SK-MEL-5 (cell line): ENCODE measurements around the gene TLDC2. TPM values are rescaled to one million over a fixed set of nuclear protein-coding genes. Genes with fewer than 3 reads are reported as not detected.
"Not testable (repeated sequence)": the region's sequence is repeated elsewhere in the genome, so short reads cannot be mapped to it uniquely, and the experiment has no call there.

Experiments used
- DNase-seq: peaks from one replicate; pipeline ENCODE4 v3.0.0-alpha.2; 2016; ENCODE audit warnings: low read depth, low spot score
- in situ Hi-C: cut with HindIII; loops from 2 replicates; pipeline ENCODE4 v1.10.0; 2016; ENCODE audit warnings: low sequenced_read_pairs, high pct_unique_total_duplicates, low pct_unique_long_range_greater_than_20kb
- polyA plus RNA-seq, 2 experiments: library from polyadenylated mRNA; depleted of rRNA; stranded (reverse); fragments of >200 nt; gene quantifications; 2 replicates each; pipeline ENCODE4 v1.2.3, GENCODE V29; 2015
- total RNA-seq: library from RNA; depleted of rRNA; stranded (reverse); fragments of >200 nt; shearing (Covaris generic); gene quantifications from 2 replicates; pipeline ENCODE4 v1.2.3, GENCODE V29; 2014; rRNA removed

Gene TLDC2
- not detected in 2 replicates for total RNA-seq
- not detected in 2 replicates for polyA plus RNA-seq (2015; cell fraction: cytosol; rRNA removed)
- polyA plus RNA-seq (2015; cell fraction: nucleus; rRNA removed) = not detected in 2 replicates

- in situ Hi-C loops = no loop called here
- DNase-seq = no peak
Observed at GRCh38 chr20:36875702-36876472, at the start of gene TLDC2. Gene TLDC2 (plus strand): TSS chr20:36876138. CDS start chr20:36876175, 37 bp downstream.

DNA sequence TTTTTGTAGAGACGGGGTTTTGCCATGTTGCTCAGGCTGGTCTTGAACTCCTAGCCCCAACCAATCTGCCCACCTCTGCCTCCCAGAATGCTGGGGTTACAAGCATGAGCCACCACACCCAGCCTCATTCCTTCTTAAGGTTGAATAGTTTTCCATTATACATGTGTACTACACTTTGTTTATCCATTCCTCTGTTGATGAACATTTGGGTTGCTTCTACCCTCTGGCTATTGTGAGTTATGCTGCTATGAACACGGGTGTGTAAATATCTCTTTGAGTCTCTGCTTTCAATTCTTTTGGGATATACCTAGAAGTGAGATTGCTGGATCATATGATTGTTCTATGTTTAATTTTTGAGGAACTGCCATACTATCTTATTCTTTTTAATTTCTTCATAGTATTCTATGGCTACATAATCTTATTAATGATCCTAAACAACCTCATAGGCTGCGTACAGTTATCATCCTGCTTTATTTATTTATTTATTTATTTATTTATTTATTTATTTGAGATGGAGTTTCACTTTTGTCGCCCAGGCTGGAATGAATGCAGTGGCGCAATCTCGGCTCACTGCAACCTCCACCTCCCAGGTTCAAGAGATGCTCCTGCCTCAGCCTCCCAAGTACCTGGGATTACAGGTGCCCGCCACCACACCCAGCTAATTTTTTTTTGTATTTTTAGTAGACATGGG lies 49.2 kb upstream of the TLDC2 start:
- in situ Hi-C loops = no loop called here

GRCh38 chr20:36827541-36828279 lies 48.2 kb upstream of the TLDC2 start:
- in situ Hi-C loops = no loop called here
- DNase-seq = no peak

More for the DNA sequence above, 49.2 kb upstream of the TLDC2 start:
- DNase-seq = no peak

- DNase-seq = no peak
- in situ Hi-C loops = no loop called here
Observed at GRCh38 chr20:36830791-36831691, 44.9 kb upstream of the TLDC2 start.

GRCh38 chr20:36832791-36833190 lies 43.1 kb upstream of the TLDC2 start:
- DNase-seq = no peak
- in situ Hi-C loops = no loop called here

DNA sequence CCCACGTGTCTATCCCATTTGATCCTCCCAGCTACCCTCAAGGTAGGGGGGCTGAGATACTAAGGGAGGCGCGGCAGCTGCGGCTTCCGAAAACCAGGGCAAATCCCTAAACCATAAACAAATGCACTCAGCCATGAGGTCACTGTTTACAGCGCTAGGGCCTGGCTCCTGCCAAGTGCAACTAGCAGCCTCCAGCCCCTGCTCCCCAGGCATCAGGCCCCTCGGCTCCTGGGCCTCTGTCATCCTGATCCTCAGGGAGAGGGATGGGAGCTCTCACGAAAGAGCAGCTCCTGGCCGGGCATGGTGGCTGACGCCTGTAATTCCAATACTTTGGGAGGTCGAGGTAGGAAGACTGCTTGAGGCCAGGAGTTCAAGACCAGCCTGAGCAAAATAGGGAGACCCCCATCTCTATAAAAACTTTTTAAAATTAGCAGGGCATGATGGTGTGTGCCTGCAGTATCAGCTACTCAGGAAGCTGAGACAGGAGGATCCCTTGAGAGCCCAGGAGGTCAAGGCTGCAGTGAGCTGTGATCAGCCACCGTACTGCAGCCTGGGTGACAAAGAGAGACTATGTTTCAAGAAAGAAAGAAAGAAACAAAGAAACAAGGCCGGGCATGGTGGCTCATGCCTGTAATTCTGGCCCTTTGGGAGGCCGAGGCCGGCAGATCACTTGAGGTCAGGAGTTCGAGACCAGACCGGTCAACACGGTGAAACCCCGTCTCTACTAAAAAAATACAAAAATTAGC lies 42.5 kb upstream of the TLDC2 start:
- no peak for DNase-seq
- in situ Hi-C loops = no loop called here

GRCh38 chr20:36835025-36835424 lies 40.9 kb upstream of the TLDC2 start:
- in situ Hi-C loops = no loop called here
- no peak for DNase-seq

GRCh38 chr20:36835453-36836198 lies 40.3 kb upstream of the TLDC2 start:
- in situ Hi-C loops = no loop called here
- DNase-seq = peak; percentile 94

- DNase-seq = peak; percentile 83
- in situ Hi-C loops = no loop called here
Observed at GRCh38 chr20:36836591-36837269, 39.2 kb upstream of the TLDC2 start.

GRCh38 chr20:36838376-36838775 lies 37.6 kb upstream of the TLDC2 start:
- in situ Hi-C loops, DNase-seq: not testable (repeated sequence)

DNA sequence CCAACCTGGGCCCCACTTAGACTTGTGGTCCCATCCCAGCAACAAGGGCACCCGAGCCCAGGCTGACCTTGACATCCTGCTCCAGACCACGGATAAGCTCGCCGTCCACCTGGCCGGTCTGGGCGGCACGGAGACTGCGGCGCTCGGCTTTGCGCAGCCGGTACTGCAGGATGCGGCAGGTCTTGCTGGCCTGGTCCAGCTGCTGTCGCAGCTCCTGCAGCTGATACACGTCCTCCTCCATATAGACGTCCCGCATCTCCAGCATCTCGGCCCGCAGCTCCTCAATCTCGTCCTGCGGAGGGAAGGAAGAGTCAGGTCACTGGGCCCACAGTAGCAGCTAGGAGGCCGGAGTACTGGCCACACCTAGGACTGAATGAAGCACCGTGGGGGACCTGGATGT lies 36.8 kb upstream of the TLDC2 start:
- in situ Hi-C loops = no loop called here
- DNase-seq = no peak

DNA sequence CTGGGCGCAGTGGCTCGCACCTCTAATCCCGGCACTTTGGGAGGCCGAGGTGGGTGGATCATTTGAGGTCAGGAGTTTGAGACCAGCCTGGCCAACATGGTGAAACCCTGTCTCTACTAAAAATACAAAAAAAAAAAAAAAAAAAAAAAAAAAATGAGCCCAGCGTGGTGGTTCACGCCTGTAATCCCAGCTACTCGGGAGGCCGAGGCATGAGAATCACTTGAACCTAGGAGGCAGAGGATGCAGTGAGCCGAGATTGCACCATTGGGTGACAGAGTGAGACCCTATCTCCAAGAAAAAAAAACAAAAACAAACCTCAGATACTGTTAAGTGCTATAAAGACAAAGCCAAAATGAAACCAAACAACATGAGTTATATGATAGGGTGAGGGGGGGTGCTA lies 34.9 kb upstream of the TLDC2 start:
- DNase-seq, in situ Hi-C loops: not testable (repeated sequence)

GRCh38 chr20:36845288-36845971 lies 30.5 kb upstream of the TLDC2 start:
- DNase-seq = peak; percentile 76
- in situ Hi-C loops = no loop called here

DNA sequence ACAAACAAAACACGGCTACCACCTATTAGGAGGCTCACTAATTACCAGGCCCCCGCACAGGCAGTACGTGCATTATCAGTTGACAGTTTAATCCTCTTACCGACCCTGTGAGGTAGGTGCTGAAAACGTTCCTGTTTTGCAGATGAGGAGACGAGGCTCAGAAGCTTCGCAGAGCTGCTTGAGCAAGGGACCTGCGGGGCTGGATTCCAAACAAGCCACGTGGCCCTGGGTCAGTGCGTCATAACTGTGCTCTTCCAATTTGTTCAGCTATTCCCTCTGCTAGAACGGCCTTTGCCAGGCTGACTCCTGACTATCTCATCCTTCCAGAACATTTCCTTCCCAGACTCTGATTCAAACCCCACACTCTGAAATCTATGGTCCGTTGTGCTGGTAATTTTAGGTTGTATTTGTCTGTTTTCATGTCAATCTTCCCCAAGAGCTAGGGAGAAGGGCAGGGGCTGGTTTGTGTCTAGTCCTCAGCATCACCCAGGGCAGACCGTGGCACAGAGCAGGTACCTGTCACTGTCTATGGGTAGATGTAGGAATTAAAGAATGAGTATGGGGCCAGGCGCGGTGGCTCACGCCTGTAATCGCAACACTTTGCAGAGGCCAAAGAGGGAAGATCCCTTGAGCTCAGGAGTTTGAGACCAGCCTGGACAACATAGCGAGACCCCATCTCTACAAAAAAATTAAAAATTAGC lies 28.8 kb upstream of the TLDC2 start:
- in situ Hi-C loops = no loop called here
- peak; percentile 64 for DNase-seq

DNA sequence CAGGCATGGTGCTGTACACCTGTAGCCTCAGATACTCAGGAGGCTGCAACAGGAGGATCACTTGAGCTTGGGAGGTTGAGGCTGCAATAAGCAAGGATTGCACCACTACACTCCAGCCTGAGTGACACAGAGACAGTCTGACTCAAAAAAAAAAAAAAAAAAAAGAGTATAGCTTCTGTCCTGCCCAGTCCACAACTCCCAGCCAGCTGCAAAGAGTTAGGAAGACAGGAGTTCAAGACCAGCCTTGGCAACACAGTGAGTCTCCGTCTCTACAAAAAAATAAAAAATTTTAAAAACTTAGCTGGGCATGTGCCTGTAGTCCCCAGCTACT lies 28.3 kb upstream of the TLDC2 start:
- DNase-seq = no peak
- in situ Hi-C loops = no loop called here
